Renal cortical epithelial cell (primary cell): ENCODE data around the gene ZNF157. TPM values are rescaled to one million over a fixed set of nuclear protein-coding genes. Genes with fewer than 3 reads are reported as not detected.

Experiments
- DNase-seq: peaks from one replicate; pipeline ENCODE4 v3.0.0-alpha.2; 2011; ENCODE audit warnings: low read depth
- total RNA-seq: library from RNA; depleted of rRNA; stranded (reverse); fragments of >200 nt; gene quantifications from 2 replicates; pipeline ENCODE4 v1.2.3, GENCODE V29; 2014

ZNF157 gene
- total RNA-seq, 1 donor from 2014 or later = 0.65 TPM

DNA sequence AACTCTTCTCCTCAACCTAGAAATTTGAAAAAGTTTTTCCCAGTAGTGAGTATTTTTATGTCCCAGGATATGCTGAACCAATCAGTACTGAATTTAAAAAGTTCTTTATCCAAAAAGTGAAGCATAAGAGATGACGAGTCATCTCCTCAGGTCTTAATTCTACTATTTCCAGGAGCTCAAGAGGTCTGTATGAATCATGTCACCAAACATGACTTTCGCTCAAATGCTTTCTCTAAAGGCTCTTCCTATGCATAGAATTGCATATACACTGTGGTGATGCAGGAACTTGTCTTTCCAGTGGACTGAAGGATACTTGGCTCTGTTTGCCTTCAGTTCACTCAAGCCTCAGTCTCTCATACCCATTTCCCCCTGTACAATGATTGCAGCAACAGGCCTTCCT, 76.6 kb downstream of the ZNF157 start:
- no peak for DNase-seq

DNA sequence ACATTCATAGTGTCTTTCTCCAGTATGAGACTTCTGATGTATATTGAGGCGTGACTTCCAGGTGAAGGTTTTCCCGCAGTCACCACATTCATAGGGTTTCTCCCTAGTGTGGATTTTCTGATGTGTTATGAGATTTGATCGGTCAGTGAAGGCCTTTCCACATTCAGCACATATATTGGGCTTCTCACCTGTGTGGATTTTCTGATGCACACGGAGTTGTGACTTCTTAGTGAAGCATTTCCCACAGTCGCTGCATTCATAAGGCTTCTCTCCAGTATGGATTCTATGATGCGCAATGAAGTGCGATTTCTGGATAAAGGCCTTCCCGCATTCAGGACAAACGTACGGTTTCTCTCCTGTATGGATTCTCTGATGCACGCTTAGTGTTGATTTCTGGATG, 77.2 kb downstream of the ZNF157 start:
- no peak for DNase-seq

DNA sequence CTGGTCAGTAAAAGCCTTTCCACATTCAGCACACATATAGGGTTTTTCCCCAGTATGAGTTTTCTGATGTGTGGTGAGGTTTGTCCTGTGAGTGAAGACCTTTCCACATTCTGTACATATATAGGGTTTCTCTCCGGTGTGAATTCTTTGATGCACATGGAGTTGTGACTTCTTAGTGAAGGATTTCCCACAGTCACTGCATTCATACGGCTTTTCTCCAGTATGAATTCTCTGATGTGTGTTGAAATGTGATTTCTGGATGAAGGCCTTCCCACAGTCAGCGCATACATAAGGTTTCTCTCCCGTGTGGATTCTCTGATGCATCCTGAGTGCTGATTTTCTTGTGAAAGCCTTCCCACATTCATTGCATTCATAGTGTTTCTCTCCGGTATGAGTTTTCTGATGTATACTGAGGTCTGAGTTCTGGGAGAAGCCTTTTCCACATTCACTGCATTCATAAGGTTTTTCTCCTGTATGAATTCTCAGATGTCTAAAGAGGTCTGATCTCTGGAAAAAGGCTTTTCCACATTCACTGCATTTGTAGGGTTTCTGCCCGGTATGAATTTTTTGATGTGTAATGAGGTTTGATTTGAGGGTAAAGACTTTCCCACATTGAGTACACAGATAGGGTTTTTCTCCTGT, 77.9 kb downstream of the ZNF157 start:
- DNase-seq = no peak

DNA sequence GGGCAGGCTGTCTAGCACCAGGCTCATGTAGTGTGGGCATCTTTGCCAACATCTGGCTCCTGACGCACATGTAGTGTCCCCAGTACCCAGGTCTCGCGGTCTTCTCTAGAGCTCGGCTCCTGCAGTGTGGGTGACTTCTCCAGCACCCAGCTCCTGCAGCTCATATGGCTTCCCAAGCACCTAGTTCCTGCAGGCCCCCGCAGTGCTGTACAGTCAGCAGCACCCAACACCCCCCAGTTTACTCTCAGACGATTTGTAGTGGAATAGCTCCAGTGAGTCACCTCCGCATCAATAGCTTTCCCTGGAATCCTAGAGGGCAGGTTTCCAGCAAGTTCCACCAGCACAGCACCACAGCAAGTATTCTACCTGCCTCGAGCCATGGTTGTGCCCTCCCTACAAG, 81.7 kb downstream of the ZNF157 start:
- no peak for DNase-seq

DNA sequence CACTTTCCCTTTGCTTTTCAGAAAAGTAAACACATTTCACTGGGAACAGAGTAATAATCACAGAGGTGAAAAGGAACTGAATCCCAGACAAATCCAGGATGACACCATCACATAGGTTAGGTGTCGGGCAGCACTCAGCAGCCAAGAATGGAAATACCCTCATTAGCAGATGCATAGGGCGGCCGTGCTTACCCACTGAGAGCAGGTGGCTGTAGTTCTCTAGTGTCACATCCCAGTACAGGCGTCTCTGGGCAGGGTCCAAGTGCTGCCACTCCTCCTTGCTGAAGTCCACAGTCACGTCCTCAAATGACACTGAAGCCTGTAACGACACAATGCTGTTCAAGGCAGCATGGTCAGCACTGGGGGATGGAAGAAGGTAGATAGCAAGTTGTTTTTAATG, 85.7 kb downstream of the ZNF157 start:
- DNase-seq = no peak

DNA sequence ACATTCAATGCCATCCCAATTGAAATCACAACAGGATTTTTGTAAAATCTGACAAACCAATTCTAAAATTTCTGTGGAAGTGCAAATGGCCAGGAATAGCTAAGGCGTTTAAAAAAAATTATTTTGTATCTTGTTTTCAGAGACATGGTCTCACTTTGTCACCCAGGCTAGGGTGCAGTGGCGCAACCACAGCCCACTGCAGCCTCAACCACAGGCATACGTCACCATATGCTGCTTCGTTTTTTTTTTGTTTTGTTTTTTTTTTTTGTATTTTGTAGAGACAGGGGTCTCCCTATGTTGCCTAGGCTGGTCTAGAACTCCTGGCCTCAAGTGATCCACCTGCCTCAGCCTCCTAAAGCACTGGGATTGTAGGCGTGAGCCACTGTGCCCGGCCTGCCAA, 88.2 kb downstream of the ZNF157 start:
- DNase-seq = no peak

DNA sequence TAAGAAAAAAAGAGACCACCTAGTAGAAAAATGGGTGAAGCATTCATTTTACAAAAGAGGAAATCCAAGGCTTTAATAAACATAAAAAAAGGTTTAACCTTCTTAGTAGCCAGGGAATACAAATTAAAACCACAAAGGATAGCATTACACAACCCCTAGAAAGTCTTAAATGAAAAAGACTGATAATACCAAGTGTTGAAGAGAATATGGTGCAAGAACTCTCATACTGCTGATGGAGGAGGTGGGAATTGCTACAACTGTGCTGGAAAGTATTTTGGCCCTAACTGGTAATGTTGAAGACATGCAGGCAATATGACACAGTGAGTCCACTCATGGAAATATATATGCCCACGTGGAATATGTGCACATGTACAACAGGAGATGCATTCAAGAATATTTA, 90.2 kb downstream of the ZNF157 start:
- no peak for DNase-seq

Other genes starting within 250 kb of the ZNF157 start
- 35.3 and 44.1 TPM in 2 replicates for gene NDUFB11, start 225.9 kb upstream of the ZNF157 start, total RNA-seq
- 44.5 and 50.2 TPM in 2 replicates for gene RBM10, start 225.4 kb upstream of the ZNF157 start, total RNA-seq
- gene UBA1, start 176.7 kb upstream of the ZNF157 start, total RNA-seq = 150 and 280 TPM in 2 replicates
- gene CDK16, start 151.9 kb upstream of the ZNF157 start, total RNA-seq = 104 and 174 TPM in 2 replicates
- 35.9 and 61.0 TPM in 2 replicates for gene USP11, start 137.6 kb upstream of the ZNF157 start, total RNA-seq
- 7.3 and 11.2 TPM in 2 replicates for gene ZNF41, start 112.6 kb downstream of the ZNF157 start, total RNA-seq
- gene ARAF, start 190.6 kb downstream of the ZNF157 start, total RNA-seq = 11.3 and 28.5 TPM in 2 replicates
- 41.0 and 123 TPM in 2 replicates for gene TIMP1, start 211.9 kb downstream of the ZNF157 start, total RNA-seq
- 0.05 and 0.17 TPM in 2 replicates for gene SYN1, start 249.3 kb downstream of the ZNF157 start, total RNA-seq